Measurements from ENCODE around the gene LRRC15. TPM values are rescaled to one million over a fixed set of nuclear protein-coding genes. Genes with fewer than 3 reads are reported as not detected.

The LRRC15 gene
- total and polyA plus RNA-seq, 2 experiments from 2014 or later: 0.06 TPM; not detected in 1

- TF ChIP-seq CTCF (IDR thresholded peaks at IDR 0.05; ENCODE audit: low read depth, low read length): no peak
- Histone ChIP-seq H3K4me3 (no peak overlapping the region), H3K27me3 (peaks cover 7% of the 10 kb centered on the region), H3K27ac (no peak overlapping the region), H3K4me1 (ENCODE audit: low read depth) (peaks cover 3% of the 10 kb centered on the region), H3K36me3 (no peaks in the 10 kb centered on the region), H3K9me3 (ENCODE audit: low read depth) (no peaks in the 10 kb centered on the region)
- no peak for DNase-seq (ENCODE audit: low read depth in 1 of 2, low spot score in 1 of 2)
Observed at GRCh38 chr3:194333981-194334320, 35.6 kb downstream of the LRRC15 start.

- DNase-seq (ENCODE audit: low read depth in 1 of 2, low spot score in 1 of 2): peak; percentile 89 to 90
- Histone ChIP-seq H3K4me3 (peak overlapping the region; percentile 27), H3K27me3 (peaks cover 7% of the 10 kb centered on the region), H3K4me1 (ENCODE audit: low read depth) (peaks cover 3% of the 10 kb centered on the region), H3K9me3 (ENCODE audit: low read depth) (no peaks in the 10 kb centered on the region), H3K36me3 (no peaks in the 10 kb centered on the region), H3K27ac (no peak overlapping the region)
- peak; percentile 82 for TF ChIP-seq CTCF (IDR thresholded peaks at IDR 0.05; ENCODE audit: low read depth, low read length)
Observed at GRCh38 chr3:194333212-194333980, 36.1 kb downstream of the LRRC15 start.

- H3K27ac ChIP-seq: no peak overlapping the region
- no peaks in the 10 kb centered on the region for H3K9me3 ChIP-seq (ENCODE audit: low read depth)
- no peak overlapping the region for H3K4me3 ChIP-seq
- peaks cover 7% of the 10 kb centered on the region for H3K27me3 ChIP-seq
- DNase-seq (ENCODE audit: low read depth in 1 of 2, low spot score in 1 of 2): no peak
- no peaks in the 10 kb centered on the region for H3K36me3 ChIP-seq
- H3K4me1 ChIP-seq (ENCODE audit: low read depth): peaks cover 3% of the 10 kb centered on the region
- TF ChIP-seq CTCF (IDR thresholded peaks at IDR 0.05; ENCODE audit: low read depth, low read length): no peak
Observed at GRCh38 chr3:194332858-194333211, 36.7 kb downstream of the LRRC15 start.

- H3K4me3 ChIP-seq: no peak overlapping the region
- peaks cover 4% of the 10 kb centered on the region for H3K4me1 ChIP-seq (ENCODE audit: low read depth)
- H3K27me3 ChIP-seq: peaks cover 7% of the 10 kb centered on the region
- peak in 1 of 2 donors; percentile 75 for DNase-seq (ENCODE audit: low read depth in 1 of 2, low spot score in 1 of 2)
- no peak overlapping the region for H3K27ac ChIP-seq
- H3K9me3 ChIP-seq (ENCODE audit: low read depth): no peaks in the 10 kb centered on the region
- H3K36me3 ChIP-seq: no peaks in the 10 kb centered on the region
- no peak for TF ChIP-seq CTCF (IDR thresholded peaks at IDR 0.05; ENCODE audit: low read depth, low read length)
Observed at GRCh38 chr3:194330579-194330978, 39.0 kb downstream of the LRRC15 start.

- peaks cover 7% of the 10 kb centered on the region for H3K4me1 ChIP-seq (ENCODE audit: low read depth)
Observed at GRCh38 chr3:194330160-194330559, 39.4 kb downstream of the LRRC15 start.

More at GRCh38 chr3:194330160-194330559, 39.4 kb downstream of the LRRC15 start:
- H3K36me3 ChIP-seq: no peaks in the 10 kb centered on the region
- TF ChIP-seq CTCF (IDR thresholded peaks at IDR 0.05; ENCODE audit: low read depth, low read length): no peak
- H3K27ac ChIP-seq: no peak overlapping the region
- no peak for DNase-seq (ENCODE audit: low read depth in 1 of 2, low spot score in 1 of 2)
- peaks cover 7% of the 10 kb centered on the region for H3K27me3 ChIP-seq
- no peaks in the 10 kb centered on the region for H3K9me3 ChIP-seq (ENCODE audit: low read depth)
- no peak overlapping the region for H3K4me3 ChIP-seq
